Mesodermal cell (in vitro differentiated cells): ENCODE measurements around the gene ZMIZ1.

Experiments
- H3K27ac ChIP-seq: 2 replicates; pipeline ENCODE4 v1.7.0; 2013; ENCODE audit warnings: mild to moderate bottlenecking, low read depth, low read length, moderate library complexity; ENCODE audit not compliant: severe bottlenecking
- H3K36me3 ChIP-seq: 2 replicates; pipeline ENCODE4 v1.7.1; 2013; ENCODE audit warnings: mild to moderate bottlenecking, low read length, moderate library complexity; ENCODE audit not compliant: control insufficient read depth, insufficient read depth
- H3K4me1 ChIP-seq: one replicate; pipeline ENCODE4 v1.7.1; 2013; ENCODE audit warnings: mild to moderate bottlenecking, low read length; ENCODE audit not compliant: insufficient read depth, control insufficient read depth, poor library complexity, severe bottlenecking
- H3K4me3 ChIP-seq: 2 replicates; pipeline ENCODE4 v1.7.0; 2013; ENCODE audit warnings: low read length, control low read depth, mild to moderate bottlenecking; ENCODE audit not compliant: insufficient read depth, poor library complexity, severe bottlenecking; ENCODE audit errors: extremely low read depth
- H3K9me3 ChIP-seq: 2 replicates; pipeline ENCODE4 v1.7.1; 2013; ENCODE audit warnings: mild to moderate bottlenecking, low read length, moderate library complexity; ENCODE audit not compliant: control insufficient read depth
- WGBS, 2 experiments: methylation state at CpG; one replicate each; pipeline ENCODE4 v1.1.5; 2013; ENCODE audit warnings: missing lambda C conversion rate in 2 of 2; ENCODE audit not compliant: insufficient coverage in 2 of 2; 5-methylcytosine and 5-hydroxymethylcytosine counted together

ZMIZ1 gene

DNA sequence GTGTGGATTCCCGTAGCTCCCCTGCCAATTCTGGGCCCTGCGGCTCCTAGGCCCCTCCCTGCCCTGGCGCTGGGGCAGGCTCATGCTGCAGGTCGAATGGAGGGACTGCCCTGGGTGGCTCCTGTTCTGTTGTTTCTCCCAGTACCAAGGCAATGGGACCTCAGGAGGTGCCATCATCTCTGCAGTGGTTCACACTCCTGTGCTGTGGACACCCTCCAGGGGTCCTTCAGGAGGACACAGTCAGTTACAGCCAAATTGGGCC is 138.3 kb downstream of the ZMIZ1 start:
- Histone ChIP-seq H3K9me3 (no peaks in the 10 kb centered on the region), H3K4me3 (no peak overlapping the region), H3K4me1 (no peaks in the 10 kb centered on the region), H3K27ac (no peak overlapping the region), H3K36me3 (peaks cover 98% of the 10 kb centered on the region)
- WGBS, 2 experiments: 90 to 95% methylated on average over 4 of the region's 4 CpGs

DNA sequence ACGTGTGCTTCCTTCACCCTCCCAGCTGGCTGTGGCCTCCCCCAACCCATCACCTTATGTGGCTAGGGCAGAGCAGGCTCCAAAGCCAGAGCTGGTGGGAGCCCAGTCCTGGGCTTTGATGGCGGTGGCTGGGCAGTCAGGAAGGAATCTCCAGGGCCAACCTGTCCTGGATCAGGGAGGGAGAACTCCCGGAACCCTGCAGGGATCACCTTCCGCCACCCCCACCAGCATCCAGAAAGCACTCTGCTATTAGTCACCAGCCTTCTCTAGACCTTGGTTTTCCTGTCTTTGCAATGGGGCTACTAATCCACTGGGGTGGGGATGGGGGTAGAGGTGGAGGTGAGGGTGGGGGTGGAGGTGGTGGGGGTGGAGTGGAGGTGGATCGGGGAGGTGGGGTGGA is 139.0 kb downstream of the ZMIZ1 start:
- Histone ChIP-seq H3K27ac (no peak overlapping the region), H3K4me1 (no peaks in the 10 kb centered on the region), H3K36me3 (peaks cover 97% of the 10 kb centered on the region), H3K4me3 (no peak overlapping the region), H3K9me3 (no peaks in the 10 kb centered on the region)
- 82 to 83% methylated on average over 3 of the region's 5 CpGs for WGBS, 2 experiments

GRCh38 chr10:79208251-79208983 is 139.7 kb downstream of the ZMIZ1 start:
- peaks cover 97% of the 10 kb centered on the region for H3K36me3 ChIP-seq
- no peaks in the 10 kb centered on the region for H3K4me1 ChIP-seq
- no peak overlapping the region for H3K4me3 ChIP-seq
- H3K9me3 ChIP-seq: no peaks in the 10 kb centered on the region
- 95% methylated on average over 14 to 15 of the region's 15 CpGs for WGBS, 2 experiments
- no peak overlapping the region for H3K27ac ChIP-seq

- H3K27ac ChIP-seq: no peak overlapping the region
- H3K9me3 ChIP-seq: no peaks in the 10 kb centered on the region
- H3K4me3 ChIP-seq: no peak overlapping the region
- peaks cover 97% of the 10 kb centered on the region for H3K36me3 ChIP-seq
- H3K4me1 ChIP-seq: no peaks in the 10 kb centered on the region
- 80 to 82% methylated on average over 6 to 9 of the region's 10 CpGs for WGBS, 2 experiments
Observed at GRCh38 chr10:79209340-79209739, 140.6 kb downstream of the ZMIZ1 start.

DNA sequence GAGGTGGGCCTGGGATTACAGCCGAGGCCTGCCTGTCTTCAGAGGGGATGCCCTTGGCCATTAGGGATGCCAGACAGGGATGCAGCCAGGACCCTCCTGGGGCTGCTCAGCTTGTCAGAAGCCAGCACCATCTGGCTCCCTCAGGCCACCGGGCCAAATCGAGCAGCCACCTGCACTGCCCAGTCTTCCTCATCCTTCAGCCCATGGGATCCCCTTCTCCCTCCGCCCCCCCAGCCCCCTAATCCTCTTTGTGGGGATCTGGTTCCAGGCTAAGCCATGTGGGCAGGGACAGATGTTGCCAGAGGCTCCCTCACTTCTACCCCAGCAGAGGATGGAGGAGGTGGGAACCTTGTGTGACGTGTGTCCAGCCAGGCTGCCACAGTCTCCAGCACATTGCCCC is 141.1 kb downstream of the ZMIZ1 start:
- Histone ChIP-seq H3K9me3 (no peaks in the 10 kb centered on the region), H3K4me1 (no peaks in the 10 kb centered on the region), H3K27ac (no peak overlapping the region), H3K4me3 (no peak overlapping the region), H3K36me3 (peaks cover 97% of the 10 kb centered on the region)
- WGBS, 2 experiments: 89 to 100% methylated on average over 3 to 4 of the region's 5 CpGs

DNA sequence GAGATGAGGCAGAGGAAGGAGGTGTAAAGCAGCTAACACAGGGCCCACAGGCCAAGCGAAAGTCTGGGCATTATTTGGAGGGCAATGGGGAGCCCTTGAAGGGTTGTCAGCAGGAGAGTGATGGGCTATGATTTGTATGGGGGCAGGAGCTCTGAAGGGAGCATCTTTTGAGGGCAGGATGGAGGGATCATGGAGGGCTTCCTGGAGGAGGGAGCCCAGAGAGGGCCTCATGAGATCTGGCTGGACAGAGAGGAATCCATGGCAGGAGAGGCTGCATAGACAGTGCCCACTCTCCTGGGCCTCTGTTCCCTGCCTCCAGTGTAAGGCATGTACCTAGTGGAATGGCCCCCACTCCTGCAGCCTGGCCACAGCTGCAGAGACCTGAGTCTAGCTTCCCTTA is 141.9 kb downstream of the ZMIZ1 start:
- 0% methylated on average over 1 of the region's 1 CpG for WGBS, 2 experiments
- Histone ChIP-seq H3K27ac (no peak overlapping the region), H3K4me1 (no peaks in the 10 kb centered on the region), H3K9me3 (no peaks in the 10 kb centered on the region), H3K4me3 (no peak overlapping the region), H3K36me3 (peaks cover 97% of the 10 kb centered on the region)

DNA sequence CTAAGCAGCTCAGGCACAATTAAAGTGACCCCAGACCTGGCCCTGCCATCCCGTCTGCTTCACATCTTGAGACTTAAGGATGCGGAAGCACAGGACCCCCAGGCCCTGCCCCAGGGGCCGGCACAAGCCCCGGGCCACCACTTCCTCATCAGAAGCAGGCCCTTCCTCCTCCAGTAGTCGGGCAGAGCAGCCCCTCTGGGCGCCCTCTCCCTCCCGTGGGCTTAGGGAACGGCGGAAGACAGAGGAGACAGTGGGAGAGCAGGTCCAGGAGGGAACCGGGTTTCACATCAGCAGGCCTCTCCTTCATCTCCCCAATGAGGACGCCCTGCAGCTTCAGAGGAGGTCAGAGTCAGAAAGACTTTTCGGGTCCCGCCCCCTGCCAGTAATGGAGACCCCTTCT is 142.8 kb downstream of the ZMIZ1 start:
- Histone ChIP-seq H3K4me1 (no peaks in the 10 kb centered on the region), H3K4me3 (no peak overlapping the region), H3K36me3 (peaks cover 97% of the 10 kb centered on the region), H3K9me3 (no peaks in the 10 kb centered on the region), H3K27ac (peak overlapping the region; percentile 7)
- WGBS, 2 experiments: 94 to 95% methylated on average over 5 to 11 of the region's 13 CpGs

- H3K4me3 ChIP-seq: no peak overlapping the region
- H3K4me1 ChIP-seq: peaks cover 2% of the 10 kb centered on the region
- 89 to 96% methylated on average over 5 of the region's 5 CpGs for WGBS, 2 experiments
- no peak overlapping the region for H3K27ac ChIP-seq
- peaks cover 92% of the 10 kb centered on the region for H3K36me3 ChIP-seq
- no peaks in the 10 kb centered on the region for H3K9me3 ChIP-seq
Observed at GRCh38 chr10:79215531-79215930, 146.8 kb downstream of the ZMIZ1 start.

DNA sequence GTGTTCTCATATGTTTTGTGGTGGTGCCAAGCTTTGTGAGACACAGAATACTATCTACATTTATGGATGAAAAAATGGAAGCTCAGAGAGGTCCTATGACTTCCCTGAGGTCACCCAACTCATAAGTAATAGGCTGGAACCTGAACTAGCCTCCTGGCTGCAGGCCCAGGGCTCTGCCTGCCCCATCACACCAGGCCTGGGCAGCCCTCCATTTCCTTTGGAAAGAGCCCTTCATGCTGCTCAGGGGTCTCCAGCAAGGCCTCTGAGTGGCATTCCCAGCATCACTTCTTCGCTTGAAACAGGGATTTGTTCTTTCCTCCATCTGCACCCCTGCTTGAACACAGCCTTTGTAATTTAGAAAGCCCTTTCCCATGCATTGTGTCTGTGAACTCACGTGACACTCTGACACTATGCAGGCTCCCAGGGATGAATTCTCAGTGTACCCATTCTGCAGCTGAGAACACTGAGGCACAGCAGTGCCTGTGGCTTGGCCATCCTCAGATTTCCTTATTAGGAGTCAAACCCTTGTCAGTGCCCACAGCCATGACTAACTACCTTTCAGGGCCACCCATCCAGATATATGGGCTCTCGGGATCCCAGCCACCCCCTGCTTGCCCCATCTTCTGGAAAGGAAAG is 150.7 kb downstream of the ZMIZ1 start:
- 98 to 100% methylated on average over 3 of the region's 3 CpGs for WGBS, 2 experiments

GRCh38 chr10:79220307-79220706 is 151.5 kb downstream of the ZMIZ1 start:
- Histone ChIP-seq H3K36me3 (peaks cover 60% of the 10 kb centered on the region), H3K4me3 (no peak overlapping the region), H3K27ac (peak overlapping the region; percentile 97), H3K4me1 (peaks cover 30% of the 10 kb centered on the region), H3K9me3 (no peaks in the 10 kb centered on the region)
- 74 to 81% methylated on average over 3 to 7 of the region's 7 CpGs for WGBS, 2 experiments

More for the DNA sequence above, 150.7 kb downstream of the ZMIZ1 start:
- H3K36me3 ChIP-seq: peaks cover 61% of the 10 kb centered on the region
- H3K9me3 ChIP-seq: no peaks in the 10 kb centered on the region
- H3K4me3 ChIP-seq: no peak overlapping the region
- H3K27ac ChIP-seq: peak overlapping the region; percentile 97
- H3K4me1 ChIP-seq: peaks cover 30% of the 10 kb centered on the region
